GM19395 (cell line): Measurements from ENCODE around the gene LRRC47.

Source experiments
- ATAC-seq: cut with Tn5 transposase; IDR thresholded peaks from one replicate; pipeline ENCODE4 v1.9.1; 2021; ENCODE audit warnings: mild to moderate bottlenecking, moderate library complexity; ENCODE audit not compliant: unreplicated experiment

LRRC47 gene

DNA sequence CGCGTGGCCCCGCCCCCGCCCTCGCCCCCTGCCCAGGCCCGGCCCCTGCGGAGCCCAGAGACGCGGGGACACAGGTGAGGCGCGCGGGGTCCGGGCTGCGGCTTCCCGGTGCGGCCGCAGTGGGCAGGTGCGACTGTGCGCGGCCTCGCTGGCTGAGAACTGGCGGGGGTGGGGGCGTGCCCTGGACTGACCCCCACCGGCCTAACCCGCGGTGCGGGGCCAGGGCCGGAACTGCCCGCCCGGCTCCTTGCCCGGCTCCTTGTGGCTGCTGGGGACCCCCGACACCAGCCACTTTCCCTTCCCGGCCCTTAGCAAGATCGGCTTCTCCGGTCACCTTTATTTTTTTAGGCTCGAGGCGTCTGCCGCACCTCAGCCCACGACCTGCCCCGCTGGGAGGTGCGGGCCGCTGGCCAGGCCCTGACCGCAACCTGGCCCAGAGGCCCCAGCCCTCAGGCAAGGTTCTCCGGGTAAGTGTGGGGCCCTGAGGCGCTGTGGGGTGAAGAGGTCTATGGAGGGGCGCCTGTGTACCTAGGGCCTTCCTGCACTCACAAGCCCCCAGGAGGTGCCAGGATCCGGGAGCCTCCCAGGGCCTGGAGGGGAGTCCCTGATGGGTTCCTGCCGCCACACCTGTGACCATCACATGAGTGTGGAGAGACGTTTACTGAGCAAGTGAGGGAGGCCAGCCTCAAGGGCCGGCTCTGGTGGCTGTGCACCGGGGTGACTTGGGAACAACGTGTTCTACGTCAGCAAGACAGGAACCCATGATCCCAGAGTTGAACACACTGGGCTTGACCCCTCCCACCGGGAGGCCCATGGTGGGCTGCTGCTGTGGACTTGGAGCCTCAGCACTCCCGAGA lies 23.4 kb downstream of the LRRC47 start, which contains the start of gene SMIM1:
SMIM1 (plus strand) TSS at position 35 of the 857 bp plus-strand sequence. CDS start 2,625 bp downstream, outside the sequence.
- peak; percentile 13 for ATAC-seq

DNA sequence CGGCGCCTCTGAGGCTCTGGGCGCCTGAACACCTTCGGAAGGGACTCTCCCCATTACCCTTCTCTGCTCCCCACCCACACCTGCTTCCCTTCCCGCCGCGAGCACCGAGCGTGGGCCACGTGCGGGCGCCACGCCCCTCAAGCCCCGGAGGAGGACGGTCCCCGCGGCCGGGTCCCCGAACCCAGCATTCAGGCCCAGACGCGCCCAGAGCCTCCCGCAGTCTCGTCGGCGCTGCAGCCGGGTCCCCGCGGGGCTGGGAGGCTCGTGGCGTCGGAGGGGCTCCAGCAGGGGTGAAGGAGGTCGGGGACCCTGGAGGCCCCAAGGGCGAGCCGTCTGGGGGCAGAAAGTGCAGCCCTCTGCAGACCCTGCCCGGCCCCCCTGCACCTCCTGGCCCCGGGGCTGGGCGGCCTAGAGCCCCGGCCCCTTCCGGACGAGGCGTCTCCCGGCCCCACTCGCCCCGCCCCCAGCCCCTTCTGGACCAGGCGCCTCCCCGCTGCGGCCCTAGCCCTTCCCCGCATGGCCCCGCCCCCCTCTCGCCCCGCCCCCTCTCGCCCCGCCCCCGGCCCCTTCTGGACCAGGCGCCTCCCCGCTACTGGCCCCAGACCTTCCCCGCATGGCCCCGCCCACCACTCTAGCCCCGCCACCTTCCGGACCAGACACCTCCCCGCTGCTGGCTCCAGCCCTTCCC lies 24.1 kb downstream of the LRRC47 start:
- ATAC-seq, result peak; percentile 52

- no peak for ATAC-seq
Observed at GRCh38 chr1:3771108-3772026, 24.9 kb downstream of the LRRC47 start.

GRCh38 chr1:3770047-3770765 lies 26.1 kb downstream of the LRRC47 start:
- no peak for ATAC-seq

GRCh38 chr1:3768811-3769390 lies 27.4 kb downstream of the LRRC47 start:
- ATAC-seq, result no peak

DNA sequence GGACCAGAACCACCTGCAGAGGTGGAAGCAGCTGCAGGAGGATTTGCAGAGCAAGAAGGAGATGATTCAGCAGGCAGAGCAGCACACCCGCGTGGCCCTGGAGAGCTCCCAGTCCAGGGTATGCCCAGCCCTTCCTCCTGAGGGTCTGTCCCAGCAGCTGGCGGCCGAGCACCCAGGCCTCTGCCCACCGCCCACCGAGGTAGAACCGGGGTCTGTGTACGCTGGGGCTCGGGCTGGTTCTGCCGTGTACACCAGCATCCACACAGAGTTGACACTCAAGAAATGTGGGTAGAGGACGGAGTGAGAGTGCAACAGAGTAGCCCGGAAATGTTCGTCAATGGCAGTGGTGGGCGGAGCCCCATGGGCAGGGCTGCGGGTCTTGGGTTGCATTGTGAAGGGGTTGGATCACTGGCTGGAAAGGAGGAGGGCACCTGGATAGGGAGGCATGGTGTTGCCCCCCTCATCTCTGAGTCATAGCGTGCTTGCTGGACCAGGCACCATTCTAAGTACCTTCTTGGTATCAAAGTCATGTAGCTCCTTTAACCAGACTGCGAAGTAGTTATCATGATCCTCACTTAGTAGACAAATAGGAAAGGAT lies 28.9 kb downstream of the LRRC47 start:
- ATAC-seq, result no peak

GRCh38 chr1:3763351-3764125 lies 32.8 kb downstream of the LRRC47 start:
- no peak for ATAC-seq

DNA sequence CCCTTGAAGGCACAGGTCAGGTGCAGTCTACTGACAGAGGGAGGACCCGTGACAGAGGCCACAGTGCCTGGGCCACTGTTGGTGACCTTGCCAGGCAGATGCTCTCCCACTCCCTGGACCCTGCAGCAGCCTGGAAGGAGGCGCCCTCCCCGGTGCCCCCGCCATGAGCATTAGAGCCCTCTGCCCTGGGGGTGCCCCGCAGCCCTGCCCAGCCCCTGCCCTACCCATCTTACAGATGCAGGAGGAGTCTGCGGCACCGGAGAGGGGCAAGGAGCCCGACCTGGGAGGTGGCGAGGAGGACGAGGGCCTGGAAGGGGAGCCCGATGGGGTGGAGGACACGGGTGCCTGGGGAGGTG lies 33.4 kb downstream of the LRRC47 start:
- no peak for ATAC-seq

- ATAC-seq, result no peak
Observed at GRCh38 chr1:3762151-3762872, 34.0 kb downstream of the LRRC47 start.

DNA sequence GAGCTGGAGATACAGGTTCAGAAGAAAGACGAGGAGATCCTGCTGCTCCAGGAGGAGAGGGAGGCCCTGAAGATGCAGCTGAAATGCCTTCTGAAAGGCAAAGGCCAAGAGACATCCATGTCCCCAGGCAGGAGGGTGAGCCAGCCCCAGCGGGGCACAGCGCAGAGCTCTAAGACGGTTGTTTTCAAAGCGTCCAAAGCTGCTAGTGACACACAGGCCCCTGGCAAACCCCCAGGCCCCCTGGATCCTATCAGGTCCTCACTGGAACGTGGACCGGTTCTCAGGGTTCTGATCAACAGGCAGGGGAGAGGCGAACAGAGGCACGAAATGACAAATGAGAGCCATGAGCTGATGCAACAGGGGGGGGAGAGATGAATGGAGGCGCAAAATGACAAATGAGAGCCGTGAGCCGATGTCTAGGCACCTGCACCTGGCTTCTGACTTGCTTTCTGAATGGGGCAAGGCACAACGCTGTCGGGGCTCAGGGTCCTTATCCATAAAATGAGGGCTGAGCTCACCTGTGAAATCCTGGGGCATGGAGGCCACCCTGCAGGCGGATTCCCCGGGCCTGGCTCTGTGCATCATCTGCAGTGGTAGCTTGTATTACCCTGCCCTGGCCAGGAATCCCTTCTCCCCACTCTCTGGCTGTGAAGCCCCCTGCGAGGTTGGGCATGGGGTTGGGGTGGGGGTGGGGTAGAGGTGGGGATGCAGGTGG lies 34.8 kb downstream of the LRRC47 start:
- no peak for ATAC-seq

GRCh38 chr1:3759796-3760195 lies 36.5 kb downstream of the LRRC47 start:
- no peak for ATAC-seq

GRCh38 chr1:3759164-3759563 lies 37.1 kb downstream of the LRRC47 start:
- ATAC-seq, result no peak

- no peak for ATAC-seq
Observed at GRCh38 chr1:3756394-3756793, 39.9 kb downstream of the LRRC47 start.

DNA sequence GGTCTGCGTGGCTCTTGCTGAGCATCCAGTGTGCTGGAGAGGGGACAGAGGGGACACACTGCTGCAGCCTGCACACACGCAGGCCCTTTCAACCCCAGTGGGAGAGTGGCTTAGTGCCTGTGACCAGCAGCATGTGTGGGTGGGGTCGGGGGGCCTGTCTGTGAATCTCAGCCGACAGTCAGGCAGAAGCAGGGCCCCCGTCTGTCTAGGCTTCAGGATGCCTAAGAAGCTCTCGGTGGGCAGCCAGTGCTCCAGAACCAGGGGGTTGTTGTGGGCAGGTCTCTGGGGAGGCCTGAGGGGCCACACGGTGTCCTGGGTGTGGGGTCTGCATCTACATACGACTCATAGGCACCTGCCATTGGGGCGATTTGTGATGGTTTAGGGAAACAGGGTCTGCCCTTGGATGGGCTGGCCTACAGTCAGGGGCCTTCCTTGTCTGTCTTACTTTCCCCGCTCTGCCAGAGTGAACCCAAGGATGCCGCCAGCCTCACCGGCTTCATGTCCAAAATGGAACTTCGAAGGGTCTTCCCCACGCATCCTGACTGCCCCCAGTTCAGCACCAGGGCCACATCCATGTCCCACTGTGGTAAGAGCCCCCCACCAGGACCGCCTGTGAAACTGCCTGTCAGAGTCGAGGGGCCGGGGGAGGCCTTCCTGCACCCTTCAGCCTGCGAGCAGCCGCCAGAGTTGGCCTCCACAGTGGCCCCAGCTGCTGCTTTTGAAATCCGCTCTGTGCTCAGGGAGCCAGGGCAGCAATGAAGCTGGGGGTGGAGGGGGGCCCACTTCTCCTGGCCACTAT lies 42.4 kb downstream of the LRRC47 start:
- ATAC-seq, result no peak

DNA sequence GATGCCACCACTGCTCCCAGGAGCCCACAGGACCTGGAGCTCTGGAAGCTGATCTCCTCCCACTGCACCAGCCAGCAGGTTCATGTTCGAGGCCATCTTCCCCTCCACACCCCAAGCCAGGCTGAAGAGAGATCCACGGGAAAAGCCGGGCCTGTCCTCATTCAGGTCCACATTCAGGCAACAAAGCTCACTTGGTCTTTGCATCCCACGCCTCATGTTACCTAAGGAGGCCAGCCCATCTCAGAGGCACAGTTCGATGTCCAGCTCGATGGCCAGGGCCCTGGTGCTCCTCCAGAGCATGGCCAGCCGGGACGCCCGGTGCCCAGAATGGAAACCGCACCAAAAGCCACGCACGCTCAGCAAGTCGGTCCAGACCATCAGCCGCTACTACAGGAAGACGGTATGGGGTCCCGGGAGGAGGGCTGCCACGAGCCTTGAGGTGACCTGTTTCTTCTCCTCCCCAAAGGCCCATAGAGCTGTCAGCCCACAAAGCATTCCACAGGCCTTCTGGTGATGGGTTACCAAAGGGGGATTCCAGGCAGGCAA lies 43.8 kb downstream of the LRRC47 start, which contains the start of gene CCDC27:
CCDC27 (plus strand) TSS at position 51 of the 546 bp plus-strand sequence; CDS start at position 83, 32 bp downstream.
- ATAC-seq, result no peak

DNA sequence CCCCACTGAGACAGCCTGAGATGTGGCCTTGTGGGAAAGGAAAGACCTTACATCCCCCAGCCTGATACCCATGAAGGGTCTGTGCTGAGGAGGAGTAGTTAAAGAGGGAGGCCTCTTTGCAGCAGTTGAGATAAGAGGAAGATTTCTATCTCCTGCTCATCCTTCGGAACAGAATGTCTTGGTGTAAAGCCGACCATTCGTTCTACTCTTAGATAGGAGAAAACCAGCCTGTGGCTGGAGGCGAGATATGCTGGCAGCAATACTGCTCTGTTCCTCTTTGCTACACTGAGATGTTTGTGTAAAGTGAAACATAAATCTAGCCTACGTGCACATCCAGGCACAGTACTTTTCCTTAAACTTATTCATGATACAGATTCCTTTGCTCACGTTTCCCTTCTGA lies 45.6 kb downstream of the LRRC47 start:
- no peak for ATAC-seq
